SK-N-SH (cell line): ENCODE data around the gene ABCC11.

ENCODE experiments used
- EZH2phosphoT487 ChIP-seq: fragments of 200-600 bp; sonication (generic); IDR thresholded peaks from 2 replicates; pipeline ENCODE4 v1.6.1; 2017; ENCODE audit warnings: low read depth, mixed run types, mild to moderate bottlenecking, antibody characterized with exemption, moderate library complexity, borderline replicate concordance
- JUND ChIP-seq: IDR thresholded peaks from 2 replicates; pipeline ENCODE4 v1.4.0; 2012
- TF ChIP-seq, protein P1 (sequence below): IDR thresholded peaks from 2 replicates; pipeline ENCODE4 v1.6.1; 2012; ENCODE audit warnings: mild to moderate bottlenecking, low read depth, low read length, moderate library complexity
- TF ChIP-seq, protein P2 (sequence below): IDR thresholded peaks from 2 replicates; pipeline ENCODE4 v1.4.0; 2012; ENCODE audit warnings: low read depth

DNA sequence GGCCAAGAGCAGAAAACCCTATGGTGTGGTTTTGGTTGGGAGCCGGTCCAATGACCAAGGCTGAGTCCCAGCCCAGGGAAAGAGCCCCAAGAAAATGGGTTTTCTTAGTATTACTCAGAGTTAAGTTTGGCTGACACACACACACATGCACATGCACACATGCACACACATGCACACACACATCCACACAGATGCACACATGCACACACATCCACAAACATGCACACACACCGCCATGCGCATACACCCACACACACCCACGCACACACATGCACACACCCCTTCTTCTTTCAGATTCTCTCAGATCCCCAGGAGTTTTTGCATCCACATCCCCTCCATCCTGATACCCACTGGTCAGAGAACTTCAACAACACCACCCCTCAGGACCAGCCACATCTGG is 100.6 kb downstream of the ABCC11 start:
- no peak for TF ChIP-seq JUND
- no peak for TF ChIP-seq EZH2phosphoT487
- TF ChIP-seq, protein P1, sequence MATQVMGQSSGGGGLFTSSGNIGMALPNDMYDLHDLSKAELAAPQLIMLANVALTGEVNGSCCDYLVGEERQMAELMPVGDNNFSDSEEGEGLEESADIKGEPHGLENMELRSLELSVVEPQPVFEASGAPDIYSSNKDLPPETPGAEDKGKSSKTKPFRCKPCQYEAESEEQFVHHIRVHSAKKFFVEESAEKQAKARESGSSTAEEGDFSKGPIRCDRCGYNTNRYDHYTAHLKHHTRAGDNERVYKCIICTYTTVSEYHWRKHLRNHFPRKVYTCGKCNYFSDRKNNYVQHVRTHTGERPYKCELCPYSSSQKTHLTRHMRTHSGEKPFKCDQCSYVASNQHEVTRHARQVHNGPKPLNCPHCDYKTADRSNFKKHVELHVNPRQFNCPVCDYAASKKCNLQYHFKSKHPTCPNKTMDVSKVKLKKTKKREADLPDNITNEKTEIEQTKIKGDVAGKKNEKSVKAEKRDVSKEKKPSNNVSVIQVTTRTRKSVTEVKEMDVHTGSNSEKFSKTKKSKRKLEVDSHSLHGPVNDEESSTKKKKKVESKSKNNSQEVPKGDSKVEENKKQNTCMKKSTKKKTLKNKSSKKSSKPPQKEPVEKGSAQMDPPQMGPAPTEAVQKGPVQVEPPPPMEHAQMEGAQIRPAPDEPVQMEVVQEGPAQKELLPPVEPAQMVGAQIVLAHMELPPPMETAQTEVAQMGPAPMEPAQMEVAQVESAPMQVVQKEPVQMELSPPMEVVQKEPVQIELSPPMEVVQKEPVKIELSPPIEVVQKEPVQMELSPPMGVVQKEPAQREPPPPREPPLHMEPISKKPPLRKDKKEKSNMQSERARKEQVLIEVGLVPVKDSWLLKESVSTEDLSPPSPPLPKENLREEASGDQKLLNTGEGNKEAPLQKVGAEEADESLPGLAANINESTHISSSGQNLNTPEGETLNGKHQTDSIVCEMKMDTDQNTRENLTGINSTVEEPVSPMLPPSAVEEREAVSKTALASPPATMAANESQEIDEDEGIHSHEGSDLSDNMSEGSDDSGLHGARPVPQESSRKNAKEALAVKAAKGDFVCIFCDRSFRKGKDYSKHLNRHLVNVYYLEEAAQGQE = no peak
- TF ChIP-seq, protein P2, sequence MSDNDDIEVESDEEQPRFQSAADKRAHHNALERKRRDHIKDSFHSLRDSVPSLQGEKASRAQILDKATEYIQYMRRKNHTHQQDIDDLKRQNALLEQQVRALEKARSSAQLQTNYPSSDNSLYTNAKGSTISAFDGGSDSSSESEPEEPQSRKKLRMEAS = no peak
